DMS79 (cell line): ENCODE data around the gene RHBDD1.
"Not testable (repeated sequence)": the region's sequence is repeated elsewhere in the genome, so short reads cannot be mapped to it uniquely, and the experiment has no call there.

Source experiments
- DNase-seq: peaks from one replicate; lab custom pipeline; 2025; lab: John Stamatoyannopoulos, UW

Gene RHBDD1

DNA sequence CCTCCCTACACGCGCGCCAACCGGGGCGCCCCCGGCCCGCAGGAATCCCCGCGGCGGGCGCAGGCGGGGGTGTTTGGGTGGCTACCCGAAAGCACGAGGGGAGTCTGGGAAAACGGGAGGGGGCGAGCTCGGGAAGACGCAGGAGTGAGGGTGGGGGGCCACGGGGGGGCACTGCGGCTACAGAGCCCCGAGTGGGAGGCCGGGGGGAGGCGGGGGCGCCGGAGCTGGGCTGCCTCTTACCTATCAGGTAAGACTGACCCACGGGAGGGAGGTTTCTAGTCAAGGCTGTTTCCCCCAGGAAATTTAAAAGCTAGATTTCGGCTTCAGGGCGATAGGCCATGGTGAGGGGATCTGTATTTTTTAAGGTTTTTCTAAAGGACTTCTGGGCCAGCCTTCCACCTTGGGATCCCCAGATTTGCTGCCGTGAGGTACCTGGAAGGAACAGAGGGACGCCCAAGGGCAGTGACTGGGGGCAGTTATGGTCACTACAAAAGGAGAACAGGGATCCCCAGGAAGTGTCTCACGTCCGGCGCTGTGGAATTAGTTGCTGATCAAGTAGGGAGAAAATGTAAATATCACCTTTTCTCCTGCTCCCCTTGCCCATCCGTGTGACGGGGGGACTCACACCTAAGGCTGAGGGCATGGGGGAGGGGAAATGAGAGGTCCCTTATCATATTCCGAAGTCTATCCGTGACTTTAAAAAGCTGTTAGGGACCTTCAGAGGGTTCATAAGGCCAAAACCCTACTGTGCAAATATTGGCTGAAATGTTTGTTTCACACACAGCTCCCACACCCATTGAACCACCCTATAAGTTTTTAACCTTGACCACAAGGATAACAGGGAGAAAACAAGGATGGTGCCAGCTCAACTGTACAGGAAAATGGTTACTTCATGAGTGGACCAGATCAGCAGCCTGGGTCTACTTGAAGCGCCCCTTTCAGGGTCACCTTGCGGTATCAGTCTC, 35.6 kb upstream of the RHBDD1 start:
- DNase-seq: no peak

DNA sequence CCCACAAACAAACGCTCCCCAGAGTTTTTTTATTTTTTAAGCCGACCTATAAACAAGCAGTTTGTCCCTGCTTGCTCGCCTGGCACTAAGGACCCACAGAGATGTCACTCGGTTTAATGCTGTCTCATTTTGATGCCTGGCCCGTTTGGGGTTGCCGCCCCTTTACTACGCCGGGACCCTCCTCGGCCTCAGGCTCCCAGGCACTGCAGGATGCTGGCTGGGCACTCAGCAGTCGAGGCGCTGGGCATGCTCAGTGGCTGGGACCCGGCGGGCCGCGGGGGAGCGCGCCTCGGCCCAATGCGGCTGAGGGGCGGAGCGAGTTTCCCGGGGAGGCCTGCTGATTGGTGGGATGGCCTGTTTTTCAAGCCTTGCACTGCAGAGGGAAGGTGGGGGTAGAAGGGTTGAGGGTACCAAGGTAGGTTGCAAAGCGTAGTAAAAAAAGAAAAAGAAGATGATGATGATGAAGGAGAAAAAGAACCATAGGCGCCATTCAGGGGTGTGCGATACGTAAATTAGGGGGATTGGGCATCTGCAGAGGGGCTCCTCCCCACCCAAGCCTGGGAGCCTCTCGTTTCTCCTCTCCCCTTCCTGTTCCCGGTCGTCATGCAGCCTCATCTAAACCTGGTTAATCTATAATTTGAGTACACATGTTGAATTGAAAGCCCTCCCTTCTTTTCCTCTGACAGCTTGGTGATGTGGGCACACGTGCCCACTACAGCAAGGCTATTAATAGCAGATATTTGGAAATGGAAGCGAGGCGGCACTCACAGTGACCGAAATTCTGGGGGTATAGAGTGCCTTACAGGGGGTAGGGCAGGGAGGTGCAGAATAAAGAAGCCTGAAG, 34.7 kb upstream of the RHBDD1 start:
- DNase-seq: peak; percentile 53

DNA sequence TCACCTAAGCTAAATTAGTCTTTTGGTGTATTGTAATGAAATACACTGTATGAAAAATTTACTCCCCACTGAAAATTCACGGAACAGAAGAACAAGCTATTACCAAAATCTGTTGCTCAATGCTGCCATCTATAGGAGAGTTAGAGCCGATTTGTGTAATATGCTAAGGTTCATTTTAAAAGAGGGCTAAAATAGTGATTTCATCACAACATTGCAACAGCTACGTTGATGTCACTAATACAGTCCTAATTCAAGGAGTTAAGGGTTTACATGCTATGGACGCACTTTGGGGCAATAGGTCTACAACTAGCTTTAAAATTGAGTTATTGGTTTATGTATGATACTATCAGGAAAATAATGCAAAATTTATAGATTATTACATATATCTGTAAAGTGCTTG, 33.3 kb upstream of the RHBDD1 start:
- no peak for DNase-seq

DNA sequence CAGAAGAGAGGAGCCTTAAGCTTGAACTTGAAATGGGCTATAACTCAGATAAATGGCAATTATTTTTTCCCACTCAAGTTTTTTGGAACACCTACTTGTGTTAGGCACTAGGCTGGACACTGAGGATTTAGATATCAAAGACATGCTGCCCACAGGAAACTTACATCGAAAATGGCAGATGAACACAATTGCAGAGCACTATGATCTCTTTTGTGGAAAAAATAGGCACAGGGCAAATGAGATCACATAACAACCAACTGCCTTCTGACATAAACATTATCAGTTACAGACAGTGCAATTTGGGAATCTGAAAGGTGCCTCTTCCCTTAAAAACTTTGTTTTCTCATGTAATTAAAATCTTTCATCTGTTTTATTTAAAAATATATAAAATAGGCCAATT, 32.4 kb upstream of the RHBDD1 start:
- no peak for DNase-seq

DNA sequence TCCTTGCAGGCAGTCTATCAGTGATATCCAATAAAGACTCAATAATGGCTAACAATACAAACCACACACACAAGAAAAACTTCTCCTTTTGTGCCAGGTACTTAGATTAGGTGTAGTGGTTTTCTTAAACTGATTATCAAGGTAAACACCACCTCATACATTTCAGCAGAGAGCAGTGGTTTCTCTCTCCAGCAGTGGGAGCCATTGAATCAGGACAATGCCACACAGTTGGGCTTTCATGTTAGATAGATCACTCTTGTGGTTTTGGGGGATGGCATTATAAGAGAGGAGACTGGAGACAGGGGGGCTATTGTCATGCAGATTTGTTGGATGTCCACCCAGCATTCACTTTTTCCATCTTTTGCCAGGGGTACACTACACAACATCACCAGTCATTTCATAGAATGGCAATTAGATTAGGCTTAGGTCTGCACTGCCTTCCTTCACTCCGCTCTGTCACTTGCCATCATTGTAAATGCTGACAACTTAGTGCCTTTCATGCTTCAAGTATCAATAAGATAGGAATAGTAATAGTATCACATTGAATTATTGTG, 22.6 kb upstream of the RHBDD1 start:
- DNase-seq: no peak

DNA sequence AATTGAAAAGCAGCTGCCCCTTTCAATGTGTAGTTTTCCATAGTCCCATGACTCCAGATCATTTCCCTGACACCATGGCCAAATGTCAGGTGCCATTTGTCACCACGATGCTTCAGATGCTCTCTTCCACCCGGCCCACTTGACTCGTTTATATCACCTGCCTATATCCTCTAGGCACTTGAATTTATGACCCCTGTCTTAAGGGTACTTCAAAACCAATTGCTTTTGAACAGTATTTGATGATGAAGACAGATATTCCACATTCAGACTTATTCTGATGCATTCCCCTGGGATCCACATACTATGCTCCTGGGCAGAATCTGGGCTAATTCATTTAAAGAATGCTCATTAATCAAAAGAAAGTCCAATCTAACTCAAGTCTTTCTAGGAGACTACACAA, 16.9 kb upstream of the RHBDD1 start:
- peak; percentile 39 for DNase-seq

DNA sequence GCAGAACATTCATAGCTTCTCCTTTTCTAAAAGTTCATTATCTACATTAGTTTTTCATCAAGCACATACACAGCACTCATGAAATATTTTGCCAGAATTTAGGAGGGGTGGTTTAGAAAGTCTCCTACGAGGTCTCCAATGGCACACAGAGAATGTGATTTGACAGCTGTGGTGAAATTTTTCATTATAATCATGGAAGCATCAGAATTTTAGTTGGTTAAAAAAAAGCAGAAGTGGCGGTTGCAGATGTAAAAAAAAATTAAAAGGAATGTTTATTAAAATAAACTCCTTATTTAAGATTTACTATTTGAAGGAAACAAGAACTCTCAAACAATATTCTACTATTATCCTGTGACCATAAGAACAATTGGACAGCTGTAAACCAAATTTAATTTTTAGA, 10.8 kb upstream of the RHBDD1 start:
- DNase-seq: no peak

DNA sequence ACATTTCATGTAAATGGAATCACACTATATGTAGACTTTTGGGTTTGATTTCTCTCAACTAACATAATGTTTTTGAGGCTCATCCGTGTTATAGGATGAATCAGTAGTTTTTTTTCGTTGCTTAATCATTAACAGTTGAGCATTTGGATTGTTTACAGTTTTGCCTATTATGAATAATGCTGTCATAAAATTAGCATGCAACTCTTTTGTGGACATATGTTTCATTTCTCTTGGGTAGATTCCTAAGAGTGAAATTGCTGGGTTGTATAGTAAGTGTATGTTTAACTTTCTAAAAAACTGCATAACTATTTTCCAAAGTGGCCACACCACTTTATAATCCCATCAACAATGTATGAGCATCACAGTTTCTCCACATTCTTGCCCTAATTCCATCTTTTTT, 7.7 kb upstream of the RHBDD1 start:
- DNase-seq: no peak

DNA sequence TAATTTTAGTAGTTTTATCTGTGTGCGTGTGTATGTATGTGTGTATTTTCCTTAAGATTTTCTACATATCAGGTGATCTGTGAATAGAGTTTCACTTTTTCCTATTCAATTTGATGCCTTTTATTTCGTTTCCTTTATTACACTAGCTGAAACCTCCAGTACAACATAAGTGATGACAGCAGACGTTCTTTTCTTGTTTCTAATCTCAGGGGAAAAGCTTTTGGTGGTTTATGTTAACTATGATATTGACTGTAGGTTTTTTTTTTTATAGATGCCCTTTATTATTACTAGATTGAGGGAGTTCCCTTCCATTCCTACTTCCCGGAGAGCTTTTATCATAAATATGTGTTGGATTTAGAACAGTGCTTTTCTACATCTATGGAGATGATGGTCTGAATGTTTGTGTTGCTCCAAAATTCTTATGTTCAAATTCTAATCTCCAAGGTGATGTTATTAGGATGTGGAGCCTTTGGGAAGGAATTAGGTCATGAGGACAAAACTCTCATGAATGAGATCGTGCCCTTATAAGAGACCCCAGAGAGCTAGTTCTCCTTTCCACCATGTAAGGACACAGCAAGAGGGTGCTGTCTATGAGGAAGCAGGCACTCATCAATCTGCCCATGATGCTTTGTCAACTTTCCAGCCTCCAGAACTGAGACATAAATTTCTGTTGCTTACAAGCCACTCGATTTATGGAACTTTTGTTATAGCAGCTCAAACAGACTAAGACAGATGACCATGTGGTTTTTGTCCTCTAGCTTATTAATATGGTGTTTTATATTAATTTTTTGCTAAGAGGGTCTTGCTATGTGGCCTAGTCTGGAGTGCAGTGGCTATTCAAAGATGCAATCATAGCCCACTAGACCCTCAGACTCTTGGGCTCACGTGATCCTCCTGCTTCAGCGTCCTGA, 5.9 kb upstream of the RHBDD1 start:
- no peak for DNase-seq

DNA sequence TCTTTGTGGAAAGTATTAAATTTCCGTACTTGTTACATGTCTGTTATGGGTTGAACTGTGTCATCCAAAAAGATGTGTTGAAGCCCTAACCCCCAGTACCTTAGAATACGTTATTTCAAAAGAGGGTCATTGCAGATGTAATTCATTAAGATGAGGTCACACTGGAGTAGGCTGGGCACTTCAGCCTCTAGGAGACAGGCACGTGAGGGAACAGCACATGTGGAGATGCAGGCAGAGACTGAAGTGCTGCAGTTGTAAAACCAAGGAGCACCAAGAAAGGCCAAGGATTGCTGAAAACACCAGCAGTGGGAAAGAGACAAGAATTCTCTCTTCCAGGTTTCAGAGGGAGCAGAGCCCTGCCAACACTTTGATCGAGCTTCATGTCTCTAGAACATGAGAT, 4.6 kb upstream of the RHBDD1 start:
- DNase-seq: no peak

DNA sequence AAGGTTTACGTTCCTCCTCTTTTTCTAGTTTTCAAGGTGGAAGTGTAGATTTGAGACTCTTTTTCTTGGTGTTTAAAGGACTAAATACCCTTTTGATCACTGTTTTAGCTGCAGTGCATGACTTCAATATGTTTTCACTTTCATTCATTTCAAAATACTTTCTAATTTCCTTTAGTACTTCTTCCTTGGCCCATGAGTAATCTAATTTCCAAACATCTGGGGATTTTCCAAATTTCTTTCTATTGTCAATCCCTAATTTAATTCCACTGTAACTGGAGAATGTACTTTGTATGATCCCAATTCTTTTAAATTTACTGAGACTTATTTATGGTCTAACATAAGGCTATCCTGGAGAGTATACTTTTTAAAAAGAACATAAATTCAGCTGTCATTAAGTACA, 3.8 kb upstream of the RHBDD1 start:
- no peak for DNase-seq

DNA sequence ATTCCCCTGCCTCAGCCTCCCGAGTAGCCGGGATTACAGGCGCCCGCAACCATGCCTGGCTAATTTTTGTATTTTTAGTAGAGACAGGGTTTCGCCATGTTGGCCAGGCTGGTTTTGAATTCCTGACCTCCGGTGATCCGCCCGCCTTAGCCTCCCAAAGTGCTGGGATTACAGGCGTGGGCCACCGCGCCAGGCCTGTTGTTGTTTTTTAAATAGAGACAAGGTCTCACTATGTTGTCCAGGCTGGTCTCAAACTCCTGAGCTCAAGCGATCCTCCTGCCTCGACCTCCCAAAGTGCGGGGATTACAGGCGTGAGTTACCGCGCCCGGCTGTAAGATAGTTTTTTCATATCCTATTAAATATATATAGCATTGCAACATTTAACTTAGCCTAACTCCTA, 974 bp upstream of the RHBDD1 start:
- DNase-seq: not testable (repeated sequence)

DNA sequence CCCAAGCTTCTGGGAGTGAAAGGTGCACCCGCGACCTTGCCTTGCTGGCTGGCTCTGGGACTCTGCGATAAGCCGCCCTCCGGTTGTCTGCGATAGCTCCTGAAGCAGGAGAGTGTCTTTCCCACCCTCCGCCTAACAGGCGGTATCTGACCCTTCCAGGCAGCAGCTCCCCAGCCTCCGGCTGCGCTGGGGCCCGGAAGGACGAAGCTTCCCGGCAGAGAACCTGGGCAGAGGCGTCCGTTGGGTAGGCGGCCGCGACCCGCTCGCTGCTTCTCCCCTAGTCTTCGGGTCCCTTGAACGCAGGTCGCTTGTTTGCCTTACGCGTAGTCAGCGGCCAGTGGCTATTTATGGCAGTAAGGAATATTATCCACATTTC, 446 bp upstream of the RHBDD1 start:
- peak; percentile 42 for DNase-seq

DNA sequence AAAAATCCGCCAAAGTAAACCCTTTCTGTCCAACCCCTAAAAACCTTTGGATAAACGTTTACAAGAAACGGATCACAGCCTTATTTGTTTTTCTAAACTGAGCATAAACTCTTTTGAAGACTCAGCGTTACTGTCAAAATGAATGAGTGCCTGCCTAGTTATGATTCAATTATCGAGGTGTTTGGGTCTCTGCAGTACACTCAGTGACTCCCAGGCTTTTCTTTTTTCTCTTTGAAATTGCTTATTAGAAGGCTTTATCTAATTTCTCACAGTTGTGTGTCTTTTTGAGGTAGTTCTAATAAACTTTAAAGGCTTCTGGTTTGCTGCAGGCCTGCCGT, 663 bp downstream of the RHBDD1 start:
- no peak for DNase-seq

DNA sequence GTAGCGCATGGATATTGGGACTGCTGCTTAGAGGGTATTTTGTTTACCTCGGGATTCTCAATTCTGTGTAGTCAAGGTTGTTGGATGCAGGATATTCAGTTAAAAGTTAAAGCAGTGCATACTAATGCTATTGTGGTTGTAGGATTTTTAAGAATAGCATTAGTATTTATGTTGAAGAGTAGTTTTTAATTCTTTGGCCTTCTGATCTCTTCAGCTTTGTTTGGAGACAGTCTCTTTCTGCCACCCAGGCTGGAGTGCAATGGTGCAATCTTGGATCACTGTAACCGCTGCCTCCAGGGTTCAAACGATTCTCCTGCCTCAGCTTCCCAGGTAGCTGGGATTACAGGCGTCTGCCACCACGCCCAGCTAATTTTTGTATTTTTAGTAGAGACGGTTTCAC, 1.5 kb downstream of the RHBDD1 start:
- DNase-seq: no peak

DNA sequence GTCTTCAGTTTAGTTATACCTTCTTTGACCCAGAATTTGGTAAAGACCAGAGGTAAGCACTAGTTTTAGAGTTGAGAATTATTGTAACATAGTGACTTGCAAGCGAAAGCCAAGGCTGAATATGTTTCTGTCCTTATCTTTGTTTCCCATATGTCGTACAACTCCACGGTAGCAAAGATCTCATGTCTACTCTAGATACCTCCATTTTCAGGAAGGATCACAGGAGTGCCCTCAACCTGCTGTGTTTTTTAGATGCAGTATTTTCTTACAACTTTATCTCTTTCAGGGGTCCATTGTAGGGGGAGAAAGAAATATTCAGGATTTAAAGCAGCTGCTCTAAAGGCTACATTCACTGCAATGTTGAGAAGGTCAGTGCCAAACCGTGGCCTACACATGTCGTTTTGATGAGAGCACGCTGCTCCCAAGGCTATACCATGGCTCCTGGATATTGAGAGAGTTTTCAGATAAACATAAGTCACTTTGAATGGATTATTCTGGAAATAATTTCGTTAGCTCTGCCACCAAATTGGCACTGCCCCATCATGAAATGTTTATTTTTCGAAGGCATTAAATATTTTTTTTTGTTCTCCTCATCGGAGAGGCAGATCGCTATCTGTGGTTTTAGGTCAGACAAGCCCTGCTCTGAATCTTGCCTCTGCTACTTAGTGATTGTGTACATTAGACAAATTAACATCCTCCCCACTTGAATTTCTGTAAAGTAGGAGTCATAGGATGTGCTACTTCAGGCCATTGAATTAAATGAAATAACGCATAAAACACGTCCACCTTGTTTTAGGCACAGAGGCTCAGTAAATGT, 2.1 kb downstream of the RHBDD1 start:
- no peak for DNase-seq

DNA sequence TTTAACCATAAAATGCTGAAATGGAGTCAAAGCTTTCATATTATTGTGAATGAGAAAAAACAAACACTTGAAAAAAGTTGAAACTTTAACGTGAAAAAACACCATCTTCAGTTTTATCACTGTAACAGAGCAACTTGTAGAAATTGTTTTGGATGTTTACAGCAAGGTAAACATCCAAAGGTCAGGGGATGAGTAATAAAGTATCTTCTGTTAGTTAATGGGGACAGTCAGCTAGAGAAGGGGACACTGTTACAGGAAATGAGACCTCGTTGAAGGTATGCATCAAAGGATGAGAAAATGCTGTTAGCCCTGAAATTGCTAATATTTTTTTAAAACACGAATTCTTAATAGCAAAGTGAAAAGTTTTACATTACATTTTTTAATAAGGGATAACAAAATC, 2.9 kb downstream of the RHBDD1 start:
- no peak for DNase-seq

DNA sequence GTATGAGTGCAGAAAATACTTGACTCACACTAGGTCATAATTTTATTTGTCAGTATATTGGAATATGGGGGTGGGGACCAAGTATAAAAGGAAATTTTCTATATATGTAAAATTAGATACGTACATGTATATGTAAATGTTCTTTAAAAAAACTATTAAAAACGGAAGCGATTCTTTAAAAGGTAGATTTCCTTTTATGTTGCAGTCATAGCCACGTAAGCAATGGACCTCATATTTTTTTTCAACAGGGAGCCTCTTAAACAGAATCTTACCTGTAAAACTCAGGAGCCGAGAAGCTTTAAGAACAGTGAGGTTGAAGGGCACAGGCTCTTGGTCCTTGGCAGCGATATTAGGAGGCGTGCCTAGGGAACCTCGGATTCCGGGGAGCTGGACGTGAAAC, 3.3 kb downstream of the RHBDD1 start:
- no peak for DNase-seq

DNA sequence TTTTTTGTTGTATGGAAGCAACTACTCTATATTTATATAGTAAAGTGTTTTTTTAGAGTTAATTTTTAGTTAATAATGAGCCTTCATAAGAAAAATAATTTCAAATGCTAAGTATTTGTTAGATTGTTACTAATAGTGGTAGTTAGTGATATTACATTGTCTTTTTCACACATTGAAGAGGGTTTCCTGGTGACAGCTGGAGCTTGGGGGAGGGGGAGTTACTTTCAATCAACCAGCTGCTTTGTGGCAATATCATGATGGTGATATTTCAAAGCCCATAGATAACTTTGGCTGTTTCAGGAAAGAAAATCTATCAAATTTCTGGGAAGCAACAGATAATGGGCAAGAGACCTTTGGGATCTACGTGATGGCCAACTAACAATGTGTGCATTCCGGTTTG, 4.1 kb downstream of the RHBDD1 start:
- no peak for DNase-seq

DNA sequence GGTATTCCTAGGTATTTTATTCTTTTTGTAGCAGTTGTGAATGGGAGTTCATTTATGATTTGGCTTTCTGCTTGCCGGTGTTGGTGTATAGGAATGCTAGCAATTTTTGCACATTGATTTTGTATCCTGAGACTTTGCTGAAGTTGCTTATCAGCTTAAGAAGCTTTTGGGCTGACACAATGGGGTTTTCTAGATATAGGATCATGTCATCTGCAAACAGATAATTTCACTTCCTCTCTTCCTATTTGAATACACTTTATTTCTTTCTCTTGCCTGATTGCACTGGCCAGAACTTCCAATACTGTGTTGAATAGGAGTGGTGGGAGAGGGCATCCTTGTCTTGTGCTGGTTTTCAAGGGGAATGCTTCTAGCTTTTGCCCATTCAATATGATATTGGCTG, 7.1 kb downstream of the RHBDD1 start:
- DNase-seq: not testable (repeated sequence)
